ENCODE measurements around the gene B4GALT4. TPM values are rescaled to one million over a fixed set of nuclear protein-coding genes. Genes with fewer than 3 reads are reported as not detected.
A peak's percentile ranks its signal among the peaks of the same experiment; 100 is the strongest.

B4GALT4 gene
- total RNA-seq, 3 donors from 2014 or later = 13.9 to 20.3 (median 14.2) TPM

DNA sequence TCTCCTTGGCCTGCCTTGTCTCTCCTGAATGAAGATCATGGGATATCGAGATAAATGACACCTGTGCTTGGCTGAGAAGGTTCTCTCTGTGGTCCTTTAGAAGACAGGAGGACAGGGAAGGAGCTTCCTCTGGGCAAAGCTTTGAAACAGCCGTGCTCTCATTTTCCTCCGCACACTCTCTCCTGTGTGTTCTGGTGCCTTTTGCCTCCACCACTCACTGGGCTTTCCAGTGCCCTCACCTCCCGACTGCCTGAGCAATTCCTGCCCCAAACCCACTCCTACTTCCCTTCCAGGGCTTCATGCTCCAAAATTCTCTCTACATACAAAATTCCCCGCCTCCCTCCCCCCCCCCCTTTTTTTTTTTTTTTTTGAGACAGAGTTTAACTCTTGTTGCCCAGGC, 35.0 kb downstream of the B4GALT4 start:
- Mint-ChIP-seq H3K36me3 (ENCODE audit: insufficient read depth) (peaks cover 22% of the 10 kb centered on the region), H3K4me3 (no peak overlapping the region), H3K27me3 (ENCODE audit: low read depth) (no peaks in the 10 kb centered on the region), H3K9me3 (no peaks in the 10 kb centered on the region), H3K4me1 (ENCODE audit: low read depth) (peaks cover 52% of the 10 kb centered on the region)
- ATAC-seq (no peak), DNase-seq (no peak)

DNA sequence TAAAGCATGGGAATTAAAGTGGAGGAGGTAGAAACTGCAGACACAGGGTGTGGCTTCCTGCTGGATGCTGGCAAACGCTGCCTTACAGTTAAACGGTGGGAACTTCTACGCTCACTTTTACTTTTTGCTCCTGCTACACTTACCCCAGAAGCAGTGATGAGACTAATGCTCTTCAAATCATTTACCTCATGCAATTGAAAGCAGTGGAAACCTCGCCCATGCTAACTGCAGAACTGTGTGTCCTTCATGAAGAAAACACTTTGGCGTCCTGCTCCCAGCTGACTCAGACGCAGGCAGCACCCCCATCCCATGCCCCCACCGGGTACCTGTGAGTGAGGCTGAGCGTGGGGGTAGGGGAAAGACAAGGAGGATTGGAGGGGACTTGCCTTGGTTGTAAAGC, 35.5 kb downstream of the B4GALT4 start:
- Mint-ChIP-seq H3K36me3 (ENCODE audit: insufficient read depth) (peaks cover 19% of the 10 kb centered on the region), H3K4me3 (no peak overlapping the region)

DNA sequence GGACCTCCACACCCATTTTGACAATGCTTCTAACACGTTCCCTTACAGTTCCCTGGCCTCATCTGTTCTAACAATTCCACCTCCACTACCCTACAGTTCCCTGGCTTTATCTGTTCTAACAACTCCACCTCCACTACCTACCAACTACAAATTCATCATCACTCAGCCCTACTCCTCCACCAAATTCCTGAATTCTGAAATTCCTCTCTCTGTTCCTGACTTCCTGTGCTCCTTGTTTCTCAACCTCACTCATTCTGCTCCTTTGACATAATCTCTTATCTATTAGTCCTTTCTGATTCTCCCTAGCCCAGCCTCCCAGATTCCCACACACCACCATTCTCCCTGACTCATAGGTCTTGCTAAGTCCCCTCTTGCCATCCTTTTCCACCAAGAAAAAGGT, 44.8 kb downstream of the B4GALT4 start:
- ATAC-seq (no peak), DNase-seq (no peak)
- peaks cover 2% of the 10 kb centered on the region for H3K27me3 Mint-ChIP-seq (ENCODE audit: low read depth)
- no peaks in the 10 kb centered on the region for H3K36me3 Mint-ChIP-seq (ENCODE audit: insufficient read depth)
- no peak overlapping the region for H3K4me3 Mint-ChIP-seq
- H3K9me3 Mint-ChIP-seq = no peaks in the 10 kb centered on the region
- H3K4me1 Mint-ChIP-seq (ENCODE audit: low read depth) = no peaks in the 10 kb centered on the region

More for the DNA sequence above, 35.5 kb downstream of the B4GALT4 start:
- Mint-ChIP-seq H3K9me3 (no peaks in the 10 kb centered on the region), H3K4me1 (ENCODE audit: low read depth) (peaks cover 52% of the 10 kb centered on the region), H3K27me3 (ENCODE audit: low read depth) (no peaks in the 10 kb centered on the region)
- peak in 1 of 2 donors; percentile 27 for ATAC-seq
- no peak for DNase-seq

- H3K9me3 Mint-ChIP-seq = no peaks in the 10 kb centered on the region
- ATAC-seq (no peak), DNase-seq (no peak)
- no peaks in the 10 kb centered on the region for H3K4me1 Mint-ChIP-seq (ENCODE audit: low read depth)
- no peak overlapping the region for H3K4me3 Mint-ChIP-seq
- H3K36me3 Mint-ChIP-seq (ENCODE audit: insufficient read depth) = no peaks in the 10 kb centered on the region
- H3K27me3 Mint-ChIP-seq (ENCODE audit: low read depth) = peaks cover 2% of the 10 kb centered on the region
These were observed 45.6 kb downstream of the B4GALT4 start for GRCh38 chr3:119195151-119195476.

- no peak for ATAC-seq
- DNase-seq = no peak
- H3K27me3 Mint-ChIP-seq (ENCODE audit: low read depth) = peaks cover 2% of the 10 kb centered on the region
- H3K36me3 Mint-ChIP-seq (ENCODE audit: insufficient read depth) = no peaks in the 10 kb centered on the region
- H3K9me3 Mint-ChIP-seq = no peaks in the 10 kb centered on the region
- H3K4me3 Mint-ChIP-seq = no peak overlapping the region
- H3K4me1 Mint-ChIP-seq (ENCODE audit: low read depth) = no peaks in the 10 kb centered on the region
These were observed 46.2 kb downstream of the B4GALT4 start for GRCh38 chr3:119194237-119195150.

GRCh38 chr3:119191800-119192199, 48.9 kb downstream of the B4GALT4 start:
- DNase-seq (no peak), ATAC-seq (no peak)
- Mint-ChIP-seq H3K27me3 (ENCODE audit: low read depth) (peaks cover 2% of the 10 kb centered on the region), H3K9me3 (no peaks in the 10 kb centered on the region), H3K4me1 (ENCODE audit: low read depth) (no peaks in the 10 kb centered on the region), H3K36me3 (ENCODE audit: insufficient read depth) (no peaks in the 10 kb centered on the region), H3K4me3 (no peak overlapping the region)

- Mint-ChIP-seq H3K27me3 (ENCODE audit: low read depth) (no peaks in the 10 kb centered on the region), H3K36me3 (ENCODE audit: insufficient read depth) (no peaks in the 10 kb centered on the region), H3K4me1 (ENCODE audit: low read depth) (peaks cover 2% of the 10 kb centered on the region), H3K4me3 (no peak overlapping the region), H3K9me3 (no peaks in the 10 kb centered on the region)
- DNase-seq (no peak), ATAC-seq (no peak)
These were observed 53.4 kb downstream of the B4GALT4 start for GRCh38 chr3:119187266-119187665.

- no peak for DNase-seq
- no peaks in the 10 kb centered on the region for H3K9me3 Mint-ChIP-seq
- ATAC-seq = no peak
These were observed 55.7 kb downstream of the B4GALT4 start for GRCh38 chr3:119184796-119185570.

GRCh38 chr3:119184111-119184510, 56.6 kb downstream of the B4GALT4 start:
- Mint-ChIP-seq H3K4me3 (no peak overlapping the region), H3K36me3 (ENCODE audit: insufficient read depth) (no peaks in the 10 kb centered on the region), H3K9me3 (no peaks in the 10 kb centered on the region), H3K4me1 (ENCODE audit: low read depth) (peaks cover 2% of the 10 kb centered on the region), H3K27me3 (ENCODE audit: low read depth) (no peaks in the 10 kb centered on the region)
- ATAC-seq (no peak), DNase-seq (no peak)

More at GRCh38 chr3:119184796-119185570, 55.7 kb downstream of the B4GALT4 start:
- Mint-ChIP-seq H3K4me3 (no peak overlapping the region), H3K36me3 (ENCODE audit: insufficient read depth) (no peaks in the 10 kb centered on the region), H3K4me1 (ENCODE audit: low read depth) (peaks cover 2% of the 10 kb centered on the region), H3K27me3 (ENCODE audit: low read depth) (no peaks in the 10 kb centered on the region)

- DNase-seq = no peak
- Mint-ChIP-seq H3K4me3 (no peak overlapping the region), H3K27me3 (ENCODE audit: low read depth) (peaks cover 8% of the 10 kb centered on the region), H3K36me3 (ENCODE audit: insufficient read depth) (no peaks in the 10 kb centered on the region), H3K9me3 (no peaks in the 10 kb centered on the region), H3K4me1 (ENCODE audit: low read depth) (peaks cover 2% of the 10 kb centered on the region)
- ATAC-seq = no peak
These were observed 58.9 kb downstream of the B4GALT4 start for GRCh38 chr3:119181765-119182164.

DNA sequence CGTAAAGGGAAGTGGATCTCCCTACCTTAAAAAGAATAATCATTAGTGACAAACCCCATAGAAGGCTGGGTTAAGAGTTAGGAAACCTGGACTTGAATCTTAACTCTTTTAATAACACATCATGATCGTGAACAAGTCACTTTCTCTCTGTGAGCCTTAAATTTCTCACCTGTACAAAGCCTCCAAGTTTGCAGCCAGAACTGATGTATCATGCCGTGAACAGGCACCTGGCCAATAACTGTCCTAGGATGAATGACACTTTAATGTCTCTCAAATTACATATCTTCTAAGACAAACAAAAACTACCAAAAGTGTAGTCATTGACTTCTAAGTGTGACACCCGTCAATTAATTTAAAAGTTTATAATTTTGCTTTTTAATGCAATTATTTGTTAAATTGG, 63.4 kb downstream of the B4GALT4 start:
- Mint-ChIP-seq H3K27me3 (ENCODE audit: low read depth) (peaks cover 8% of the 10 kb centered on the region), H3K9me3 (no peaks in the 10 kb centered on the region), H3K4me3 (no peak overlapping the region), H3K36me3 (ENCODE audit: insufficient read depth) (no peaks in the 10 kb centered on the region), H3K4me1 (ENCODE audit: low read depth) (no peaks in the 10 kb centered on the region)
- DNase-seq (no peak), ATAC-seq (no peak)

DNA sequence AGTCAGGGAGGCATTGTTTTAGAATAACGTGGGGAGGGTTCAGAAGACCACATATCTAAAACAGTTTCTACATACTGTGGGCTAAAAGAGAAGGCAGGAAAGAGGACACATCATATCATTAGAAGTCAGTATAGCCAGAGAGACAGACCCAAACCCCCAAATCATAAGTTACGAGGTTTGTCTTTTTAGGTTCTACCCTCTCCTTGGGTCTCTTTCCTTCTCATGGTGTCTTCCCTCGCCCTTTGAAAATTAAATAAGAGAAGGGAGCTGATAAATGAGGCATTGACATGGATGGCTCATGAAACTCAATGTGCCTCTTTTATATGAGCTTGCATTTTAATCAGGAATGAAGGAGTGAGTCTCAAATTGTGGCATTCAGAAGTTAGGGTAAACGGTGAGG, 63.9 kb downstream of the B4GALT4 start:
- H3K27me3 Mint-ChIP-seq (ENCODE audit: low read depth) = peaks cover 8% of the 10 kb centered on the region
- H3K9me3 Mint-ChIP-seq = no peaks in the 10 kb centered on the region

DNA sequence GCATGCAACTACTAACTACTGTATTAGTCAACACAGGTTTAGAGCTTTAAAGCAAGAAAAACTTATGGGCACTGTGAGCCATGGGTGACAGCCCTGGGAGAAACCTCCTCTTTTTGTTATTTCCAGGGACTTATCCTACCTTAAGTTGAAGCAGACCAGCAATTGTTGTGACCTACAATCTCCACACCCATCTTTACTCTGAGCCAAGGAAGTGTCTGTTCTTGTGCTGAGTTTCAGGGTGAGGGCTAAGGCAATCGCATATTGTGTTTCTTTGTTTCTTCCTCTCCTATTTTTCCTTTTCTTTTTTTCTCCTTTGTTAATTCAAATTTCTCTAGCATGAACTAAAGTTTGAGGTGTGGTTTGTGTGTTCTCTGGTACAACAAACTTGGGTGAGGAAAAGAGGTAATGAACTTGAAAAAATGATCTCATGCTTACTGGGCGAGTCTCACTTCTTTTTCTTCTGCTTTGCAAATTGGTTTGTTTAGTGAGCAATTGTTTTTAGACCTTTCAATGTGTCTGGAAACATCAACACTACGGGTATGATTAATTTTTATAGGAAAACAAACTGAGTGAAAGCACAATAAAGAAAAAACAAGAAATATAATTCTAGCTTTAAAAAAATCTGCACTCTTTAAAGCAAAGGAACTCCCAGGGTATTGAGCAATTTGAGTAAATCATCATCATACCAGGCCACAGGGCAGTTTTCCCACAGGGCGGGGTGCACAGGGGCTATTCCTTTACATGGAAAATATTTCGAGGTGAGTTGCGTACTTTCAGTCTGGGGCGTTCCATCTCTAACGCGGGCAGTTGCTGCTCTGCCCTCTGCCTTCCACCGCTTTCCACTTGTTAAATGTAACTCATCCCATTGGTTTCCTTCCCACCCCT, 64.6 kb downstream of the B4GALT4 start:
- peaks cover 8% of the 10 kb centered on the region for H3K27me3 Mint-ChIP-seq (ENCODE audit: low read depth)
- H3K9me3 Mint-ChIP-seq = no peaks in the 10 kb centered on the region
- H3K4me3 Mint-ChIP-seq = no peak overlapping the region
- DNase-seq (no peak), ATAC-seq (no peak)
- H3K36me3 Mint-ChIP-seq (ENCODE audit: insufficient read depth) = no peaks in the 10 kb centered on the region
- no peaks in the 10 kb centered on the region for H3K4me1 Mint-ChIP-seq (ENCODE audit: low read depth)

More for the DNA sequence above, 63.9 kb downstream of the B4GALT4 start:
- Mint-ChIP-seq H3K4me1 (ENCODE audit: low read depth) (no peaks in the 10 kb centered on the region), H3K36me3 (ENCODE audit: insufficient read depth) (no peaks in the 10 kb centered on the region), H3K4me3 (no peak overlapping the region)
- ATAC-seq (no peak), DNase-seq (no peak)

DNA sequence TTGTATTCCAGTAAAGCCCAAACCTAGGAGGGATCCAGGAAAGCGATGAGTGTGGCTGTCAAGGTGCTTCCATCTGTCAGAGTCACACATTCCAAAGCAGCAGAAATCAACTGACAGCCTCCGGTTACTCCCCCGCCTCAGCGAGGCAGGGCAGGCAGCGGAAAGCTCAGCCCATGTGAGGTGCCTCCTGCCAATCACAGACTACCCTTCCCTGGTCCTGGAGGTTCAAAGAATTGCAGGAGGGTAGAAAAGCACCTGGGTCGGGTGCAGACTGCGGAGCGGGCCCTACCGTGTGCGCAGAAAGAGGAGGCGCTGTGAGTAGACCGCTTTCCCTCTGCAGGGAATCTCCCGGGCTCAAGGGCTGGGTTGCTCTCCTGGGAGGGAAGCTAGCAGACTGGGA, 67.4 kb downstream of the B4GALT4 start, which contains the start of gene UPK1B:
TSS of gene UPK1B (plus strand) at position 274 of the 400 bp plus-strand sequence. CDS start 13,144 bp downstream, outside the sequence.
- H3K27me3 Mint-ChIP-seq (ENCODE audit: low read depth) = peaks cover 5% of the 10 kb centered on the region
- no peaks in the 10 kb centered on the region for H3K9me3 Mint-ChIP-seq
- no peaks in the 10 kb centered on the region for H3K4me1 Mint-ChIP-seq (ENCODE audit: low read depth)
- no peaks in the 10 kb centered on the region for H3K36me3 Mint-ChIP-seq (ENCODE audit: insufficient read depth)
- DNase-seq (no peak), ATAC-seq (no peak)
- H3K4me3 Mint-ChIP-seq = no peak within 1 kb of the TSS

All from activated T-cell treated with anti-CD3 and anti-CD28 coated beads, Interleukin-2, amount 50 U/mL, for 4 hours (primary cell).